Right lobe of liver (tissue), 6 donors: ENCODE results near the gene S1PR5. TPM values are rescaled to one million over a fixed set of nuclear protein-coding genes. Genes with fewer than 3 reads are reported as not detected.

Experiments used
- ATAC-seq, 4 donors: fragments of 200-7000 bp; cut with Tn5 transposase; one replicate each; pipeline ENCODE4 v1.9.1; 2020; ENCODE audit warnings: mild to moderate bottlenecking in 4 of 4, moderate library complexity in 4 of 4
- DNase-seq, 3 donors: peaks; one replicate each; pipeline ENCODE4 v3.0.0-alpha.2; 2020
- H3K27ac ChIP-seq, 3 donors: fragments of 200-600 bp; one replicate each; pipeline ENCODE4 v1.8.0; 2022
- H3K27me3 ChIP-seq, 2 donors: fragments of 200-600 bp; one replicate each; pipeline ENCODE4 v1.8.0; 2022
- H3K36me3 ChIP-seq, 4 donors: fragments of 200-600 bp; sonication (generic) in 1 of 4; one replicate each; pipeline versions ENCODE4 v1.5.1 to v1.8.0; 2017 to 2022; ENCODE audit warnings: control low read depth in 1 of 4
- H3K4me1 ChIP-seq, 4 donors: fragments of 200-600 bp; sonication (generic) in 1 of 4; one replicate each; pipeline versions ENCODE4 v1.5.1 to v1.8.0; 2017 to 2022; ENCODE audit warnings: control low read depth in 1 of 4
- H3K4me3 ChIP-seq, 3 donors: fragments of 200-600 bp; one replicate each; pipeline ENCODE4 v1.8.0; 2022
- H3K9me3 ChIP-seq, 4 donors: fragments of 200-600 bp; sonication (generic) in 1 of 4; one replicate each; pipeline versions ENCODE4 v1.5.1 to v1.8.0; 2017 to 2022; ENCODE audit warnings: control low read depth in 1 of 4
- POLR2A ChIP-seq: fragments of 450-650 bp; IDR thresholded peaks from one replicate; pipeline ENCODE4 v1.6.1; 2017; ENCODE audit warnings: antibody characterized with exemption, mild to moderate bottlenecking
- WGBS: methylation state at CpG from one replicate; pipeline ENCODE4 v1.1.6; 2018; ENCODE audit warnings: low coverage, low lambda C conversion rate; ENCODE audit not compliant: insufficient coverage; ENCODE audit errors: missing lambda C conversion rate; 5-methylcytosine and 5-hydroxymethylcytosine counted together
- intact Hi-C, 2 donors: fragments of 100-400 bp; cut with DNase I; formaldehyde crosslinking; loops; one replicate each; pipeline versions ENCODE4 v1.11.2 to v1.14.1; 2022
- total RNA-seq, 6 experiments: library from RNA; depleted of rRNA in 2 of 6; stranded (reverse); fragments of >200 nt in 2 of 6; fragmentation: NEBNext Ultra II Directional in 3 of 6; extraction: Animal tissue kit (Norgen Biotek cat#: 25700) in 3 of 6; gene quantifications; one replicate each; pipeline versions ENCODE4 v1.1.0 to v1.2.4, GENCODE V29; 2016 to 2023
- TF ChIP-seq, protein P1 (sequence below), 4 donors: fragments of 200-600 bp in 3 of 4; fragments of 450-650 bp in 1 of 4; IDR thresholded peaks; one replicate each; pipeline versions ENCODE4 v1.5.1 to v1.8.0; 2016 to 2022; ENCODE audit warnings: antibody characterized with exemption in 4 of 4, mild to moderate bottlenecking in 2 of 4
- donor health status: DM: no; HTN: yes; CAD: no.
- donor health status: DM: no; HTN: no; CAD: no.
- donor health status: DM: no; HTN: no; CAD: no.
- donor health status: DM: no; HTN: yes; CAD: no.
- donor health status: DM: no; HTN: yes; CAD: no.

Gene S1PR5
- total RNA-seq, 6 experiments from 2014 or later: 0.20 to 0.43 (median 0.35) TPM; not detected in 1

DNA sequence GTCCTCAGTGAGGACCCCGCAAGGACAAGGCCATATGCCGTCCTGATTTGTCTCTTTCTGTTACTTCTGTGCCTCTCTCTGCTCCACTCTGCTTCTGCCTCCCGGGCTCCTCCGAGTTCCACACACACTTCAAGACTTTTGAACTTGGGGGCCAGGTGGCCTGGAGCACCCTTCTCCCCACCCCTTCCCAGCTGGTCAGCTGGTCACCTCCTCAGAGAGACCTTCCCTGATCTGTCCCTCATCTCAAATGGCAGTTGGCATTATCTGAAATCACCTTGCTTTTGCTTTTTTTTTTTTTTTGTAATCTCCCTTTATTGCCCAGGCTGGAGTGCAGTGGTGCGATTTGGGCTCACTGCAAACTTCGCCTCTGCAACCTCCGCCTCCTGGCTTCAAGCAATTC lies 2.2 kb upstream of the S1PR5 start:
- Histone ChIP-seq H3K4me1 (peaks cover 0 to 6% (median 0%) of the 10 kb centered on the region in 4 donors), H3K36me3 (no peaks in the 10 kb centered on the region), H3K9me3 (no peaks in the 10 kb centered on the region), H3K4me3 (no peak overlapping the region), H3K27ac (no peak overlapping the region), H3K27me3 (peaks cover 0 to 7% of the 10 kb centered on the region in 2 donors)
- no peak for DNase-seq
- ATAC-seq: no peak
- TF ChIP-seq POLR2A: no peak
- TF ChIP-seq, protein P1, sequence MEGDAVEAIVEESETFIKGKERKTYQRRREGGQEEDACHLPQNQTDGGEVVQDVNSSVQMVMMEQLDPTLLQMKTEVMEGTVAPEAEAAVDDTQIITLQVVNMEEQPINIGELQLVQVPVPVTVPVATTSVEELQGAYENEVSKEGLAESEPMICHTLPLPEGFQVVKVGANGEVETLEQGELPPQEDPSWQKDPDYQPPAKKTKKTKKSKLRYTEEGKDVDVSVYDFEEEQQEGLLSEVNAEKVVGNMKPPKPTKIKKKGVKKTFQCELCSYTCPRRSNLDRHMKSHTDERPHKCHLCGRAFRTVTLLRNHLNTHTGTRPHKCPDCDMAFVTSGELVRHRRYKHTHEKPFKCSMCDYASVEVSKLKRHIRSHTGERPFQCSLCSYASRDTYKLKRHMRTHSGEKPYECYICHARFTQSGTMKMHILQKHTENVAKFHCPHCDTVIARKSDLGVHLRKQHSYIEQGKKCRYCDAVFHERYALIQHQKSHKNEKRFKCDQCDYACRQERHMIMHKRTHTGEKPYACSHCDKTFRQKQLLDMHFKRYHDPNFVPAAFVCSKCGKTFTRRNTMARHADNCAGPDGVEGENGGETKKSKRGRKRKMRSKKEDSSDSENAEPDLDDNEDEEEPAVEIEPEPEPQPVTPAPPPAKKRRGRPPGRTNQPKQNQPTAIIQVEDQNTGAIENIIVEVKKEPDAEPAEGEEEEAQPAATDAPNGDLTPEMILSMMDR (IDR thresholded peaks at IDR 0.05): no peak
- intact Hi-C loops: no loop called here
- WGBS: 66% methylated on average over 5 of the region's 7 CpGs

- Histone ChIP-seq H3K36me3 (no peaks in the 10 kb centered on the region), H3K4me1 (peaks cover 0 to 6% (median 0%) of the 10 kb centered on the region in 4 donors), H3K4me3 (no peak overlapping the region), H3K27me3 (peaks cover 0 to 12% of the 10 kb centered on the region in 2 donors), H3K27ac (no peak overlapping the region), H3K9me3 (no peaks in the 10 kb centered on the region)
- DNase-seq (no peak), ATAC-seq (peak in 2 of 4 donors; percentile 12 to 18)
- TF ChIP-seq, protein P1 (IDR thresholded peaks at IDR 0.05): no peak
- TF ChIP-seq POLR2A: no peak
- intact Hi-C loops: no loop called here
- 0% methylated on average over 11 of the region's 33 CpGs for WGBS
Measured at GRCh38 chr19:10518444-10519361, 1.5 kb upstream of the S1PR5 start.

DNA sequence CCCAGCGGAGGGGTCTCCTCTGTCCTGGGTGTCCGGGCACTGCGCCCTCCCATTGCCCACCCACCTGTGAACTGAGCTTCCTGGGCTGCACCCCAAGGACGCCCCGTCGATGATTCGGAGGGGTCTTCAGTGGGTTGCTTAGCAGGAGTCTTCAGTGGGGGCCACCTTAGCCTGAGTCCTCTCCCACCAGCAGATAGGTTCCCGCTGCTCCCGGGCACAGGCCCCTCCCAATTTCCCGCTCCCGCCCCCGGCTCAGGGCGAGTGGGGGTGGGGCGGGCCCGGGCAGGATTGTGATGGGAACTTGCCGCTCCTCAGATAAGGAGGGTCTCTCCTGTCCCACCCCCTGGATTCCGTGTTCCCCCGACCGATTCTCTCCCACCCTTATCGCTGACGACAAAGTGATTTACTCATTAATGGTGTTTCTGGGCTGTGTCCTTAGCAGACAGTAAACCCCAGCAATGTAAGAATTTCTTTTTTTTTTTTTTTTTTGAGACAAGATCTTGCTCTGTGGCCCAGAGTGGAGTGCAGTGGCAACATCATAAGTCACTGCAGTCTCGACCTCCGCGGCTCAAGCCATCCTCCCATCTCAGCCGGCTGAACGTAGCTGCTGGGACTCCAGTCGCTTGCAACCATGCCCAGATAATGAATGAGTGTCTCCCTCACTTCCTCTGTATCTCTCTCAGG lies 655 bp upstream of the S1PR5 start:
- peak; percentile 45 to 57 (median 46) for ATAC-seq
- 3% methylated on average over 15 of the region's 27 CpGs for WGBS
- Histone ChIP-seq H3K9me3 (no peaks in the 10 kb centered on the region), H3K4me3 (peak overlapping the region in 2 of 3 donors; percentile 15 to 40), H3K27me3 (peaks cover 0 to 20% of the 10 kb centered on the region in 2 donors), H3K4me1 (peaks cover 0 to 6% (median 0%) of the 10 kb centered on the region in 4 donors), H3K36me3 (no peaks in the 10 kb centered on the region), H3K27ac (no peak overlapping the region)
- intact Hi-C loops: no loop called here
- no peak for DNase-seq
- TF ChIP-seq, protein P1 (IDR thresholded peaks at IDR 0.05): no peak
- TF ChIP-seq POLR2A: no peak

DNA sequence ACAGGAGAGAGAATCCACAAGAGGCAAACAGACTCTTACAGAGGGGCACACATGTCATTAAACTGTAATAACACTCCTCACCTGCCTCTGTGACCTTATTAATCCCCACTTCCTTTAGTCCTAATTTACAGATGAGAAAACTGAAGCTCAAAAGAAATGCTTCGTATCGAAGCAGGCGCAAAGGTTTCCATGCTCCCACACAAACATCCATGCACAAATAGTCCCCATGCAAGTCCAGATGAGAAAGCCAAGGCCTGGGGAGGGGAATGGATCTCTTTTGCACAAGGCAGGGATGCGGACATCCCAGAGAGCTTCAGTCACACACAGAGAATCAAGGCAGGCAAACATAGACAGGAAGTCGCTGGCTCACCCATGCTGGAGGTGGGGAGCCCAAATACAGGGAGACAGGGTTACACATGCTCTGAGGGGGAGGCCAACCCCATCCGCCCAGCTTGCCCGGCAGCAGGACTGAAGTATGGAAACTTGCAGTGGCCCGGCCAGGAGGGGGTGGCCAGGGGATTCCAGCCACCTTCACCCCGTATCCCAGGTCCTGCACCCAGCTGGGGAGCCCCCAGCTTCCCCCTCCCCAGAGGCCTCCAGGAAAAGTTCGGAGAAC lies 468 bp downstream of the S1PR5 start:
- DNase-seq (no peak), ATAC-seq (no peak)
- H3K4me1 ChIP-seq: peaks cover 0 to 6% (median 0%) of the 10 kb centered on the region in 4 donors
- no peak for TF ChIP-seq POLR2A
- TF ChIP-seq, protein P1 (IDR thresholded peaks at IDR 0.05): no peak
- no peaks in the 10 kb centered on the region for H3K9me3 ChIP-seq
- intact Hi-C loops: no loop called here
- H3K4me3 ChIP-seq: peak overlapping the region in 2 of 3 donors; percentile 15 to 40
- peaks cover 0 to 21% of the 10 kb centered on the region in 2 donors for H3K27me3 ChIP-seq
- no peaks in the 10 kb centered on the region for H3K36me3 ChIP-seq
- WGBS: 45% methylated on average over 4 of the region's 10 CpGs
- no peak overlapping the region for H3K27ac ChIP-seq
